MM.1S (cell line): ENCODE measurements around the gene DEPDC5.
"Not testable (repeated sequence)": the region's sequence is repeated elsewhere in the genome, so short reads cannot be mapped to it uniquely, and the experiment has no call there.

Experiments used
- CTCF ChIP-seq: fragments of 300-600 bp; sonication (generic); IDR thresholded peaks from 2 replicates; pipeline ENCODE4 v1.5.1; 2016; ENCODE audit warnings: antibody characterized with exemption, low read length, mixed read lengths
- EZH2 ChIP-seq: fragments of 300-600 bp; sonication (generic); optimal IDR thresholded peaks from 2 replicates; pipeline ENCODE3; 2017; ENCODE audit warnings: low read depth, mild to moderate bottlenecking, antibody characterized with exemption, low read length, mixed read lengths
- EZH2phosphoT487 ChIP-seq: fragments of 300-600 bp; sonication (generic); IDR thresholded peaks from 2 replicates; pipeline ENCODE4 v1.6.1; 2018; ENCODE audit warnings: antibody characterized with exemption, low read length

- TF ChIP-seq CTCF, EZH2phosphoT487, EZH2: not testable (repeated sequence)
These were observed 61.6 kb downstream of the DEPDC5 start for GRCh38 chr22:31815383-31815814.
